Esophagus (tissue), 2 donors: Measurements from ENCODE around the gene PLVAP. TPM values are rescaled to one million over a fixed set of nuclear protein-coding genes. Genes with fewer than 3 reads are reported as not detected.
A peak's percentile ranks its signal among the peaks of the same experiment; 100 is the strongest.

ENCODE experiments used
- H3K27ac ChIP-seq, 2 donors: one replicate each; pipeline ENCODE4 v1.5.1; 2013; ENCODE audit warnings: low read depth in 2 of 2, mild to moderate bottlenecking in 2 of 2, inconsistent platforms in 1 of 2, low read length in 1 of 2, moderate library complexity in 1 of 2
- H3K27me3 ChIP-seq, 2 donors: one replicate each; pipeline ENCODE4 v1.6.1; 2013; ENCODE audit warnings: low read length in 2 of 2, control low read depth in 1 of 2, mild to moderate bottlenecking in 1 of 2; ENCODE audit not compliant: insufficient read depth in 2 of 2, control insufficient read depth in 1 of 2
- H3K36me3 ChIP-seq, 2 donors: one replicate each; pipeline ENCODE4 v1.6.1; 2013; ENCODE audit warnings: low read length in 1 of 2; ENCODE audit not compliant: control insufficient read depth in 2 of 2, insufficient read depth in 2 of 2
- H3K4me1 ChIP-seq, 2 donors: one replicate each; pipeline ENCODE4 v1.6.1; 2013; ENCODE audit warnings: low read length in 1 of 2; ENCODE audit not compliant: control insufficient read depth in 2 of 2, insufficient read depth in 2 of 2
- H3K4me3 ChIP-seq, 2 donors: one replicate each; pipeline ENCODE4 v1.5.1; 2013; ENCODE audit warnings: low read length in 2 of 2, mild to moderate bottlenecking in 2 of 2, low read depth in 1 of 2, moderate library complexity in 1 of 2
- H3K9me3 ChIP-seq, 2 donors: one replicate each; pipeline ENCODE4 v1.6.1; 2013; ENCODE audit warnings: mild to moderate bottlenecking in 2 of 2, low read depth in 1 of 2, low read length in 1 of 2, moderate library complexity in 1 of 2; ENCODE audit not compliant: control insufficient read depth in 2 of 2, insufficient read depth in 1 of 2
- WGBS, 2 donors: extraction: QIAGEN DNeasy Blood & Tissue Kit; methylation state at CpG; one replicate each; pipeline ENCODE4 v1.1.7; 2013; 5-methylcytosine and 5-hydroxymethylcytosine counted together
- polyA plus RNA-seq, 2 donors: library from polyadenylated mRNA; stranded (reverse); fragments of 200-250 nt; gene quantifications; one replicate each; pipeline ENCODE4 v1.2.3, GENCODE V29; 2013
- donor health status: healthy with polysubstance abuse.
- donor health status: Bipolar disorder and iron deficiency.

The PLVAP gene
- polyA plus RNA-seq, 2 donors: 29.5 to 30.7 TPM

DNA sequence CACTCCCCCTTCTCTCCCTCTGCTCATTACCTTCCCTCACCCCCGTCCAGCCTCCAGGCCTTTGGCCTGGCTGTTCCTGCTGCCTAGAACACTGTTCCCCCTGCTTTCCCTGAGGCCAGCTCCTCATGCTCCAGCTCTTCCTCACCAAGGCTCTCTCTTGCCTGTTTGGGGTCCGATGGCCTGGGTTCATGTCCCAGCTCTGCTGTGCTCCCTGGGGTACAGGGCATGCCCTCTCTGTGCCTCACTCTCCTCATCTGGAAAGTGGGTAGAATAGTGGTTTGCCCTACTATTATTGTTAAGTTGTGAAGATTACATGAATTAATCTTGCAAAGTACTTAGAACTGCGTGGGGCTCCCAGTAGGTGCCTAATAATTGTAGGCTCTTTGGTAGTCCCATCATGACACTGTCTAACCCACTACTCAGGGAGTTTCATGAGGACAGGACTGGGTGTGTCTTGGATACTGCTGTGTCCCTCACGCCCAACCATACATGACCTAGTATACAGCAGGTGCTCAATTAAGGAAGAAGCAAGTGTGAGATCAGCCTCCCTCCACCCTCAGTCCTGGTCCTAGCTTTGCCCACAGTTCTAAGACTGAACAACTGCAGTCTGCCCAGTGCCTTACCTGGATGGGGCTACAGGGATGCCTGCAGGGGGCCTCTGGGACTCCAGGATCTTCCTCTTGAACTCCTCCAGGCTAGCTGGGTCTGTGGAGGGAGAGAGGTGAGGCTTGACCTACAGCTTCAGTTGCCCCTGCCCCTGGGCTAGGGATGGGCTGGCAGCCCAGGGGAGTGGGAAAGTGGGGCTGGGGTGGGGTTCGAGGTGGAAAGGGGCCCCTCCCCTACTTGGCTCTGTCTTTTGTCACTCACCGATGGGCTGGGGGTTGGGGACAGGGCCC lies 17.0 kb downstream of the PLVAP start:
- H3K27me3 ChIP-seq: no peaks in the 10 kb centered on the region
- no peaks in the 10 kb centered on the region for H3K9me3 ChIP-seq
- H3K27ac ChIP-seq: no peak overlapping the region
- no peaks in the 10 kb centered on the region for H3K36me3 ChIP-seq
- H3K4me3 ChIP-seq: no peak overlapping the region
- 80 to 86% methylated on average over 6 of the region's 6 CpGs for WGBS, 2 donors
- no peaks in the 10 kb centered on the region for H3K4me1 ChIP-seq

DNA sequence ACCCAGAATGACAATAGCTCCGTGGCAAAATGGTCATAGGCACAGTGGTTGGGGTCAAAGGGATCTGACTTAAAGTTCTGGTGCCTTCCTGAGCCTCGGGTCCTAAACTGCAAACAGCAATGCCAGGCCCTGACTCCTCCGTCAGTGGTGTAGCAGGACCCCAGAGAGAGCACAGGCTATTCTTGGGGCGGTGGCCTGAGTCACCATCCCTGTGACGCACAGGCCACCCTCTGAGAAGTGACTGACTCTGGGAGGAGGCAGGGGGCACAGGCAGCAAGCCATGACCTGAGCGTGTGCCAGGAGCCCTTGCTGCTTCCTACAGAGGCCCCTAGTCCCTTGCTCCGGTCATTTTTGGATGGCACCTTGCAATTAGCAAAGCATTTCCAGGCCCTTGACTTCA lies 18.7 kb downstream of the PLVAP start:
- no peak overlapping the region for H3K4me3 ChIP-seq

DNA sequence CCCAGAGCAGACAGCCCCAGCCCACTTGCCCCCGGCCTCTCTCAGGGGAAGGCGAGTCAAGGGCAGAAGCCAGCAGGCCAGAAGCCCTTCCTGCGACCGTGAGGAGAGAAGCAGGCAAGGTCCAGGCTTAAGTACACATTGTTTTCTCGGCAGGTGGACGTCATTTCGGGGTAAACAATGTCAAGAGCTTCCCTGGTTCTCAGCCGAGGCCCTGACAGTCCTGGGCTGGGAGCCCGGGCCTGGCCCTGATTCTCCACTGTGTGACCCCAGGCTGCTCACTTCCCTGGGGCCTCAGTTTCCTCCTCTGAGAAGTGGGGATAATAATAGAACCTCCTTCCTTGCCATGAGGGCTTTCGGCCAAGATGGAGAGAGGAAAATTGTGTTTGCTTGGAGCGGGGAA lies 19.4 kb downstream of the PLVAP start:
- Histone ChIP-seq H3K9me3 (no peaks in the 10 kb centered on the region), H3K4me3 (no peak overlapping the region), H3K4me1 (no peaks in the 10 kb centered on the region), H3K27me3 (no peaks in the 10 kb centered on the region), H3K36me3 (no peaks in the 10 kb centered on the region), H3K27ac (no peak overlapping the region)
- 44 to 60% methylated on average over 11 of the region's 11 CpGs for WGBS, 2 donors

More for the DNA sequence above, 18.7 kb downstream of the PLVAP start:
- Histone ChIP-seq H3K4me1 (no peaks in the 10 kb centered on the region), H3K27ac (no peak overlapping the region), H3K36me3 (no peaks in the 10 kb centered on the region), H3K27me3 (no peaks in the 10 kb centered on the region), H3K9me3 (no peaks in the 10 kb centered on the region)
- WGBS, 2 donors: 71 to 75% methylated on average over 7 of the region's 7 CpGs

DNA sequence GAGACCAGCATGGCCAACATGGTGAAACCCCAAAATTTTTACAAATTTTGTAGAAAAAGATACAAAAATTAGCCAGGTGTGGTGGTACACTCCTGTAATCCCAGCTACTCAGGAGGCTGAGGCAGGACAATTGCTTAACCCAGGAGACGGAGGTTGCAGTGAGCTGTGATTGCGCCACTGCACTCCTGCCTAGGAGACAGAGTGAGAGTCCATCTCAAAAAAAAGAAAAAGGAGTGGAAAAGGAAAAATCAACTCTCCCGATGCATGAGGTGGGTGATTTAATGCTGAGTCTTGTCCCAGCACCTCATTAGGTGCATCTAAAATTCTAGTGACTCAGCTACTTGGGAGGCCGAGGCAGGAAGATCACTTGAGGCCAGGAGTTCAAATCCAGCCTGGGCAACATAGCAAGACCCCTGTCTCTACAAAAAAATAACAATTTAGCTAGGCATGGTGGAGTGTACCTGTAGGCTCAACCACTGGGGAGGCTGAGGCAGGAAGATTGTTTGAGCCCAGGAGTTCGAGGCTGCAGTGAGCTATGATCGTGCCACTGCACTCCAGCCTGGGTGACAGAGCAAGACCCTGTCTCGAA lies 20.0 kb downstream of the PLVAP start:
- H3K9me3 ChIP-seq: no peaks in the 10 kb centered on the region
- H3K4me3 ChIP-seq: no peak overlapping the region
- 82 to 87% methylated on average over 7 of the region's 7 CpGs for WGBS, 2 donors
- no peaks in the 10 kb centered on the region for H3K27me3 ChIP-seq
- H3K27ac ChIP-seq: no peak overlapping the region
- H3K4me1 ChIP-seq: no peaks in the 10 kb centered on the region
- no peaks in the 10 kb centered on the region for H3K36me3 ChIP-seq

DNA sequence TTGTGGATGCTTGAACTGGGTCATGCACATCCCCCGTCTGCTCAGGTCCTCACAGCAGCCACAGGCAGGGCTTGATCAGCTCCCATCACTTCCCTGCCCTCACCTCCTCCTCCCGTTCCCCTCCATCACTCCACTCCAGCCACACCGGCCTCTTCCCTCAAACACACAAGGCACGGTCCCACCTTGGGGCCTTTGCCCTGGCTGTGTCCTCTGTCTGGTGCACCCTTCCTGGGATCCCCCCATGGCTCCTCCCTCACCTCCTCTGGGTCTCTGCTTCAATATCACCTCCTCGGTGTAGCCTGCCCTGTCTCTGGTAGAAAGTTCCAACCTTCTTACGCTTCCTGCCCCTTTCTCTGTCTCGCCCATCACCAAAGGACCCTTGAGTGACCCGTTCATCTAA lies 23.8 kb downstream of the PLVAP start:
- H3K9me3 ChIP-seq: peaks cover 0 to 3% of the 10 kb centered on the region in 2 donors
- no peaks in the 10 kb centered on the region for H3K36me3 ChIP-seq
- WGBS, 2 donors: 76 to 79% methylated on average over 8 of the region's 8 CpGs

DNA sequence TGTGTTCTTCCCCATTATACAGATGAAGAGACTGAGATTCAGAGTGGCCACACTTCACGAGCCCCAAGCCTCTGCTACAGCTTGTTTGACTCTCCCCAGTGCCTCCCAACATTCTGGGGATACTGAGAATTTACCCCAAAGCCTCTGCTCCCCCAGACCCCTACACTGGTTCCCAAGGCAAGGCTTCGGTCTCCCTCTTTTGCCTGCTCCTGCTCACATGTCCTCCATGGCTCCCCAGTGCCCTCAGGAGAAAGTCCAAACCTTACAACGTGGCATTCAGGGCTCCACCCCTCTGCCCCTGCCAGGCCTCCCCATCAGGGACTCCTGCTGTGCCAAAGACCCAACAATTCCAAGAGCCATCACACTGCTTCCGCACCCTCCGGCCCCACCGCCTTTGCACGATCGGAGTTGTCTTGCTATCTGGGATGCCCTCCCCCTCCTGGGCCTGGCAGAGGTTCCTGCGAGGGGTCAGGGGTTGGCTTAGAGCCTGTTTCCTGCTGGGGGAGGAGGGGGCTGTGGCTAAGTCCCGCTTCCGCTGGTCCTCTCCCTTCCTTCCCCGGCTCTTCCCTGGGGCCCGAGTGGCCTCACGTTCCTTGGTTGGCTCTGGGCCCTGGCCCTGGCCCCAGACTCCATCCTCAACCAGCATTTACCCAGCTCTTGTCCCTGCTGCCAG lies 24.4 kb downstream of the PLVAP start:
- Histone ChIP-seq H3K27me3 (no peaks in the 10 kb centered on the region), H3K27ac (no peak overlapping the region), H3K4me1 (no peaks in the 10 kb centered on the region), H3K4me3 (no peak overlapping the region), H3K9me3 (peaks cover 0 to 3% of the 10 kb centered on the region in 2 donors), H3K36me3 (no peaks in the 10 kb centered on the region)
- 46 to 52% methylated on average over 14 of the region's 14 CpGs for WGBS, 2 donors

More for the DNA sequence above, 23.8 kb downstream of the PLVAP start:
- no peaks in the 10 kb centered on the region for H3K4me1 ChIP-seq
- no peak overlapping the region for H3K4me3 ChIP-seq
- no peak overlapping the region for H3K27ac ChIP-seq
- no peaks in the 10 kb centered on the region for H3K27me3 ChIP-seq

DNA sequence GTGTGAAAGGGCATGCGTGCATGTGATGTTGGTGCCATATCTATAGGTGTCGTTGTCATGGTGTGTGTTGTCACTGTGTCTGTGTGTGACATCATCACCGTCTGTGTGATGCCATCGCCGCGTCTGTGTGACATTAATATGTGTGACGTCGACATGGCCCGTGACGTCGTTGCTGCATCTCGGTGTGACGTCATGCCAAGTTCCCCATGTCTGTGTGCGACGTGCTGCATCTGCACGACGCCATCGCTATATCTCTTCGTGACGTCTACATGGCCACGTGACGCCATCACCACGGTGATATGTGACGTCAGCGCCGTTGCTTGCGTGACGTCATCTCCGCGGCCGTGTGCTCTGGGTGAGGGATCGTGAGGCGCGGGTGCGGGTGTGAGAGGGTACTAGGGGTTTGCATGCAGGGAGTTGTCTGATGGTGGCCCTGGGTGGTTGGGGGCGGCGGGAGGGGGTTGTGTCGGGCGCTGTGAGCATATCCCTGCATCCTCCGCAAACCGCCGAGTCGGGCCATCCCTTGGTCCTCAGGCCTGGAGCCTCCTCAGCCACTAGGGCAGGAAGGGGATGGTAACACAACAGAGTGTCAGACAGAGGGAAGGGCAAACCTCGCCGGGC lies 25.2 kb downstream of the PLVAP start:
- H3K27ac ChIP-seq: no peak overlapping the region
- 87 to 88% methylated on average over 45 of the region's 45 CpGs for WGBS, 2 donors

DNA sequence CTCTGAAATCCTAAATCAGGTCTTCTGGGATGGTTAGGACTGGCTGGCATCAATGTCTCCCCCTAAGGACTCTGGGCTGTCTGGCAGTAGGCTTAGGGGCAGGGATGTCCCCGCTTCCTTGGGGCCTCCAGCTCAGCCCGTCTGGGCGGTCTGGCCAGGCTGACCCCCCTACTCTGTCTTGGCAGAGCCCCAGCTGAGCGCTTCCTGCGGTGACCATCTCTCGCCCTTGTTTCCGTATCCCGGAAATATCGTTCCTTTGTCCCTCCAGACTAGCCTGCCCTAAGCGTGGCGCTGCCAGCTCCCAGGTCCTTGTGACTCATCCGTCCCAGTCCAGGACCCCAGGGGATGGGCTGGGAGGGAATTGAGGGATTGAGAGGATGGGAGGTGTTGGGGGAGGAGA lies 28.4 kb downstream of the PLVAP start:
- Histone ChIP-seq H3K4me3 (no peak overlapping the region), H3K9me3 (peaks cover 0 to 3% of the 10 kb centered on the region in 2 donors), H3K27me3 (no peaks in the 10 kb centered on the region), H3K4me1 (peaks cover 0 to 4% of the 10 kb centered on the region in 2 donors), H3K27ac (peak overlapping the region in 1 of 2 donors; percentile 8), H3K36me3 (no peaks in the 10 kb centered on the region)
- WGBS, 2 donors: 4 to 8% methylated on average over 12 of the region's 12 CpGs

More for the DNA sequence above, 25.2 kb downstream of the PLVAP start:
- Histone ChIP-seq H3K36me3 (no peaks in the 10 kb centered on the region), H3K9me3 (peaks cover 0 to 3% of the 10 kb centered on the region in 2 donors), H3K4me1 (no peaks in the 10 kb centered on the region), H3K4me3 (no peak overlapping the region), H3K27me3 (no peaks in the 10 kb centered on the region)

DNA sequence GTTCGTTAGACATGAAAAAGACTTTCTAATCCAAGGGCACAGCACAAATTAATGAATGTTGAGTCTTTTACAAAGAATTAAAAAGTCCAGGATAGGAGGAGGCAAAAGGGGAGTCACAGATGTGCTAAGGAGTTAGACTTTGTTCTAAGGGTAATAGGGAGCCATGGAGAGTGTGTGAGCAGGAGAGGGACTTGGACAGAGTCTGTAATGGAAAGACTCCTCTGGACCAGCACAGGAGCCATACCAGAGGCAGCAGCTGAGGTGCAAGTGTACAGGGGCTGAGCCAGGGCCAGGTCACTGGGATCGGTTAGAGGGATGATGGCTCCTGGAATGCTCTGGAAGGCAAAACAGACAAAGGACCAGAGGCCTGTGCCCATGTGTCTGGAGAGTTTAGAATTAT lies 29.3 kb downstream of the PLVAP start:
- no peaks in the 10 kb centered on the region for H3K36me3 ChIP-seq
- WGBS, 2 donors: 65% methylated on average over 2 of the region's 2 CpGs
- peaks cover 0 to 3% of the 10 kb centered on the region in 2 donors for H3K9me3 ChIP-seq
- no peaks in the 10 kb centered on the region for H3K27me3 ChIP-seq
- peak overlapping the region; percentile 47 to 50 for H3K27ac ChIP-seq
- peaks cover 0 to 4% of the 10 kb centered on the region in 2 donors for H3K4me1 ChIP-seq
- H3K4me3 ChIP-seq: no peak overlapping the region
